SK-N-SH treated with all-trans-retinoic acid at 6 μM for 48 hours (cell line): ENCODE measurements around the gene IKBKG.

ENCODE experiments used
- ATAC-seq: fragments of 200-7000 bp; cut with Tn5 transposase; 3 replicates; pipeline ENCODE4 v1.9.1; 2020; ENCODE audit warnings: mild to moderate bottlenecking, moderate library complexity
- ARNTL ChIP-seq: fragments of 450-650 bp; formaldehyde crosslinking; IDR thresholded peaks from 2 replicates; pipeline ENCODE4 v1.5.0; 2020; ENCODE audit warnings: low read depth, mild to moderate bottlenecking, moderate library complexity, borderline replicate concordance
- BACH2 ChIP-seq: fragments of 250-450 bp; sonication (Bioruptor Pico); IDR thresholded peaks from 2 replicates; pipeline ENCODE4 v1.9.0; 2021; ENCODE audit warnings: mild to moderate bottlenecking, borderline replicate concordance
- CREB5 ChIP-seq: fragments of 250-450 bp; sonication (Bioruptor Pico); IDR thresholded peaks from 2 replicates; pipeline ENCODE4 v1.5.1; 2020; ENCODE audit warnings: low read depth, mild to moderate bottlenecking, moderate library complexity
- CSDC2 ChIP-seq: fragments of 250-450 bp; sonication (Bioruptor Pico); IDR thresholded peaks from 2 replicates; pipeline ENCODE4 v1.5.0; 2020; ENCODE audit warnings: mild to moderate bottlenecking, moderate library complexity
- CSRNP3 ChIP-seq: fragments of 250-450 bp; sonication (Bioruptor Pico); IDR thresholded peaks from 2 replicates; pipeline ENCODE4 v1.5.1; 2021; ENCODE audit warnings: mild to moderate bottlenecking, moderate library complexity
- ESRRG ChIP-seq: fragments of 250-450 bp; sonication (Bioruptor Pico); IDR thresholded peaks from 2 replicates; pipeline ENCODE4 v1.6.1; 2021; ENCODE audit warnings: mild to moderate bottlenecking
- GLIS3 ChIP-seq: fragments of 250-450 bp; sonication (Bioruptor Pico); IDR thresholded peaks from 2 replicates; pipeline ENCODE4 v1.5.0; 2020; ENCODE audit warnings: mild to moderate bottlenecking, moderate library complexity
- ISL1 ChIP-seq: fragments of 250-450 bp; sonication (Bioruptor Pico); IDR thresholded peaks from 2 replicates; pipeline ENCODE4 v2.1.2; 2022; ENCODE audit warnings: mild to moderate bottlenecking, moderate library complexity
- OSR1 ChIP-seq: fragments of 250-450 bp; sonication (Bioruptor Pico); IDR thresholded peaks from 2 replicates; pipeline ENCODE4 v1.8.0; 2022; ENCODE audit warnings: moderate library complexity, mild to moderate bottlenecking, inconsistent platforms
- PATZ1 ChIP-seq: fragments of 250-450 bp; sonication (Bioruptor Pico); IDR thresholded peaks from 2 replicates; pipeline ENCODE4 v1.8.0; 2020; ENCODE audit warnings: mild to moderate bottlenecking, moderate library complexity, borderline replicate concordance
- SNAI2 ChIP-seq: fragments of 250-450 bp; sonication (Bioruptor Pico); IDR thresholded peaks from 2 replicates; pipeline ENCODE4 v1.5.0; 2020; ENCODE audit warnings: mild to moderate bottlenecking, moderate library complexity
- TCF4 ChIP-seq: fragments of 250-450 bp; sonication (Bioruptor Pico); IDR thresholded peaks from 2 replicates; pipeline ENCODE4 v1.8.0; 2021; ENCODE audit warnings: mild to moderate bottlenecking, moderate library complexity, borderline replicate concordance
- TOX ChIP-seq: fragments of 250-450 bp; sonication (Bioruptor Pico); IDR thresholded peaks from 2 replicates; pipeline ENCODE4 v1.8.0; 2021; ENCODE audit warnings: mild to moderate bottlenecking, moderate library complexity, borderline replicate concordance
- TSHZ2 ChIP-seq: fragments of 250-450 bp; sonication (Bioruptor Pico); IDR thresholded peaks from 2 replicates; pipeline ENCODE4 v1.5.0; 2020; ENCODE audit warnings: mild to moderate bottlenecking, moderate library complexity
- ZC3H10 ChIP-seq: fragments of 250-450 bp; sonication (Bioruptor Pico); IDR thresholded peaks from 2 replicates; pipeline ENCODE4 v1.5.1; 2021; ENCODE audit warnings: mild to moderate bottlenecking, moderate library complexity
- ZFP3 ChIP-seq: fragments of 250-450 bp; sonication (Bioruptor Pico); IDR thresholded peaks from 2 replicates; pipeline ENCODE4 v1.5.0; 2020; ENCODE audit warnings: mild to moderate bottlenecking, moderate library complexity
- ZFP30 ChIP-seq: fragments of 450-650 bp; formaldehyde crosslinking; IDR thresholded peaks from 2 replicates; pipeline ENCODE4 v1.5.0; 2022; ENCODE audit warnings: mild to moderate bottlenecking, moderate library complexity
- ZNF565 ChIP-seq: fragments of 450-650 bp; formaldehyde crosslinking; conservative IDR thresholded peaks from 2 replicates; pipeline ENCODE4 v1.5.0; 2020; ENCODE audit warnings: low read depth, mild to moderate bottlenecking, moderate library complexity
- ZNF70 ChIP-seq: fragments of 450-650 bp; formaldehyde crosslinking; IDR thresholded peaks from 2 replicates; pipeline ENCODE4 v1.5.0; 2020; ENCODE audit warnings: mild to moderate bottlenecking, moderate library complexity
- ZNF8 ChIP-seq: fragments of 450-650 bp; formaldehyde crosslinking; IDR thresholded peaks from 2 replicates; pipeline ENCODE4 v1.5.0; 2020; ENCODE audit warnings: mild to moderate bottlenecking, moderate library complexity

The IKBKG gene

GRCh38 chrX:154545673-154546274 lies 1.6 kb upstream of the IKBKG start:
- no peak for ATAC-seq
- TF ChIP-seq ESRRG (CRISPR knock-in tag) (no peak), GLIS3 (CRISPR knock-in tag) (no peak), TCF4 (CRISPR knock-in tag) (no peak), BACH2 (CRISPR knock-in tag) (no peak), PATZ1 (CRISPR knock-in tag) (no peak), ZC3H10 (CRISPR knock-in tag) (no peak), ISL1 (CRISPR knock-in tag) (no peak), TOX (CRISPR knock-in tag) (no peak), ZNF70 (CRISPR knock-in tag) (no peak), ZFP3 (CRISPR knock-in tag) (no peak), ZNF8 (CRISPR knock-in tag) (no peak), CSDC2 (CRISPR knock-in tag) (no peak), TSHZ2 (no peak), ZNF565 (CRISPR knock-in tag) (no peak), CSRNP3 (CRISPR knock-in tag) (no peak), ZFP30 (CRISPR knock-in tag) (no peak), CREB5 (CRISPR knock-in tag) (no peak)

- TF ChIP-seq SNAI2 (CRISPR knock-in tag) = no peak
- TF ChIP-seq CSDC2 (CRISPR knock-in tag) = no peak
- no peak for TF ChIP-seq OSR1 (CRISPR knock-in tag)
- TF ChIP-seq ZC3H10 (CRISPR knock-in tag) = no peak
- TF ChIP-seq GLIS3 (CRISPR knock-in tag) = no peak
- no peak for TF ChIP-seq CREB5 (CRISPR knock-in tag)
- TF ChIP-seq TSHZ2 = no peak
- no peak for TF ChIP-seq BACH2 (CRISPR knock-in tag)
- no peak for TF ChIP-seq TOX (CRISPR knock-in tag)
- TF ChIP-seq ZFP3 (CRISPR knock-in tag) = no peak
- TF ChIP-seq ESRRG (CRISPR knock-in tag) = no peak
- TF ChIP-seq ZFP30 (CRISPR knock-in tag) = no peak
- TF ChIP-seq ZNF8 (CRISPR knock-in tag) = no peak
- TF ChIP-seq CSRNP3 (CRISPR knock-in tag) = no peak
- no peak for TF ChIP-seq ARNTL
- ATAC-seq = peak; percentile 55
These were observed 821 bp upstream of the IKBKG start, which contains the start of gene G6PD for GRCh38 chrX:154546354-154547244. Gene G6PD (minus strand): TSS chrX:154546846. CDS start chrX:154546155, 691 bp downstream.
